BJ (cell line): ENCODE data around the gene SLC48A1. TPM values are rescaled to one million over a fixed set of nuclear protein-coding genes. Genes with fewer than 3 reads are reported as not detected.

Source experiments
- CTCF ChIA-PET: fragments of 350-600 bp; formaldehyde crosslinking; extraction: SDS; loops from one replicate; lab custom pipeline; 2021; ENCODE audit warnings: antibody characterized with exemption, inconsistent platforms; lab: Yijun Ruan, JAX
- POLR2A ChIA-PET: fragments of 300-600 bp; sonication (Branson Sonifier 250); formaldehyde crosslinking; extraction: SDS; loops from one replicate; lab custom pipeline; 2021; ENCODE audit warnings: antibody characterized with exemption; lab: Charles Lee
- DNase-seq: peaks from one replicate; pipeline ENCODE4 v3.0.0-alpha.2; 2011; ENCODE audit warnings: low read depth
- H3K27me3 ChIP-seq: 2 replicates; pipeline ENCODE4 v1.6.0; 2011; ENCODE audit warnings: low read length; ENCODE audit not compliant: control insufficient read depth, insufficient read depth
- H3K36me3 ChIP-seq: 2 replicates; pipeline ENCODE4 v1.5.1; 2011; ENCODE audit warnings: low read length; ENCODE audit not compliant: control insufficient read depth, insufficient read depth
- H3K4me3 ChIP-seq: 2 replicates; pipeline ENCODE4 v1.5.1; 2011; ENCODE audit warnings: low read depth, mild to moderate bottlenecking, control low read depth, low read length
- CTCF ChIP-seq: IDR thresholded peaks from 2 replicates; pipeline ENCODE4 v1.5.1; 2011; ENCODE audit warnings: low read depth, mild to moderate bottlenecking, control low read depth, inconsistent platforms, low read length, moderate library complexity; ENCODE audit not compliant: insufficient read depth
- polyA plus RNA-seq: library from polyadenylated mRNA; depleted of rRNA; stranded (reverse); fragments of >200 nt; gene quantifications from 2 replicates; pipeline ENCODE4 v1.2.3, GENCODE V29; 2011; rRNA removed

Gene SLC48A1
- polyA plus RNA-seq, 1 experiment = 16.6 TPM

- no peak for DNase-seq
- H3K4me3 ChIP-seq = no peak overlapping the region
- no peaks in the 10 kb centered on the region for H3K27me3 ChIP-seq
- POLR2A ChIA-PET = interaction anchor here (1.3 kb wide), 1 partner anchor 9 kb away, joined by 7 read pairs; the partner anchor contains the start of gene HDAC7
- CTCF ChIA-PET = interaction anchor here (0.9 to 17.0 kb wide), 16 partner anchors 10 to 797 kb away, joined by 3 to 248 read pairs (median 5); partner anchors contain the start of genes SLC48A1 and TMEM106C
- H3K36me3 ChIP-seq = no peaks in the 10 kb centered on the region
- TF ChIP-seq CTCF = no peak
These were observed 55.3 kb downstream of the SLC48A1 start for GRCh38 chr12:47828008-47828975.

GRCh38 chr12:47828976-47829482 lies 56.0 kb downstream of the SLC48A1 start:
- Histone ChIP-seq H3K36me3 (no peaks in the 10 kb centered on the region), H3K4me3 (no peak overlapping the region), H3K27me3 (no peaks in the 10 kb centered on the region)
- ChIA-PET CTCF (interaction anchor here (1.0 to 17.0 kb wide), 14 partner anchors 9 to 797 kb away, joined by 3 to 248 read pairs (median 6); partner anchors contain the start of genes SLC48A1 and TMEM106C), POLR2A (interaction anchor here (1.3 kb wide), 1 partner anchor 9 kb away, joined by 7 read pairs; the partner anchor contains the start of gene HDAC7)
- TF ChIP-seq CTCF = no peak
- DNase-seq = no peak

- POLR2A ChIA-PET = interaction anchor here (1.3 kb wide), 1 partner anchor 10 kb away, joined by 7 read pairs; the partner anchor contains the start of gene HDAC7
- no peak for DNase-seq
- H3K36me3 ChIP-seq = no peaks in the 10 kb centered on the region
- TF ChIP-seq CTCF = no peak
- H3K27me3 ChIP-seq = no peaks in the 10 kb centered on the region
- no peak overlapping the region for H3K4me3 ChIP-seq
- CTCF ChIA-PET = interaction anchor here (1.0 to 17.0 kb wide), 12 partner anchors 9 to 798 kb away, joined by 3 to 248 read pairs (median 6); no protein-coding TSS in a partner anchor
These were observed 56.5 kb downstream of the SLC48A1 start for GRCh38 chr12:47829584-47829983.

Other genes with a start within 250 kb of the SLC48A1 start
- 6.1 and 15.6 TPM in 2 replicates for gene RPAP3, start 67.2 kb upstream of the SLC48A1 start, polyA plus RNA-seq
- gene ENDOU, start 47.7 kb upstream of the SLC48A1 start, polyA plus RNA-seq = 0.06 TPM in 1 of 2 replicates, not detected in the other
- gene RAPGEF3, start 14.4 kb upstream of the SLC48A1 start, polyA plus RNA-seq = 1.3 and 2.4 TPM in 2 replicates
- 28.2 and 67.0 TPM in 2 replicates for gene HDAC7, start 46.7 kb downstream of the SLC48A1 start, polyA plus RNA-seq
- 23.3 and 40.5 TPM in 2 replicates for gene VDR, start 131.8 kb downstream of the SLC48A1 start, polyA plus RNA-seq
- gene TMEM106C, start 190.4 kb downstream of the SLC48A1 start, polyA plus RNA-seq = 188 and 217 TPM in 2 replicates
- gene COL2A1, start 231.2 kb downstream of the SLC48A1 start, polyA plus RNA-seq = not detected in 2 replicates